GM19463 (cell line): Measurements from ENCODE around the gene OR1D5.
"Not testable (repeated sequence)": the region's sequence is repeated elsewhere in the genome, so short reads cannot be mapped to it uniquely, and the experiment has no call there.

Source experiments
- ATAC-seq: cut with Tn5 transposase; IDR thresholded peaks from one replicate; pipeline ENCODE4 v1.9.1; 2021; ENCODE audit warnings: mild to moderate bottlenecking, moderate library complexity; ENCODE audit not compliant: unreplicated experiment

OR1D5 gene, protein sequence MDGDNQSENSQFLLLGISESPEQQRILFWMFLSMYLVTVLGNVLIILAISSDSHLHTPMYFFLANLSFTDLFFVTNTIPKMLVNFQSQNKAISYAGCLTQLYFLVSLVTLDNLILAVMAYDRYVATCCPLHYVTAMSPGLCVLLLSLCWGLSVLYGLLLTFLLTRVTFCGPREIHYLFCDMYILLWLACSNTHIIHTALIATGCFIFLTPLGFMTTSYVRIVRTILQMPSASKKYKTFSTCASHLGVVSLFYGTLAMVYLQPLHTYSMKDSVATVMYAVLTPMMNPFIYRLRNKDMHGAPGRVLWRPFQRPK

DNA sequence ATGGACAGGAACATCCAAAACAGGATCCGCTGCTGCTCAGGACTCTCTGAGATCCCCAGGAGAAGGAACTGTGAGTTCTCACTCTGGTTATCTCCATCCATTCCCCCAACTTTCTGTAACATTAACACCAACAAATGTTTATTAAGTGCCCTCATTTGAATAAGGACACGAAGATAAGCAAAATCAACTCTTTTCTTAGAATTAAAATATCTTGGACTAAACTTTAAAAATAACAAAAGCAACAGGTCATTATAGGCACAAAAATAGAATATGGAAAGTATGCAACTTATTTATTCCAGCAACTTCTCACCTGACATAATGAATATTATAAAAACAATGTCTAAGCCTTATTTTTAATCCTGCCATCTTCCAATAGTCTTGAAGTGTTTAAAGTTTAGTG is at the start of gene OR1D5:
Gene OR1D5 (minus strand): TSS at position 101 of the 400 bp plus-strand sequence. CDS start 0 bp downstream, at position 101.
- ATAC-seq = not testable (repeated sequence)

DNA sequence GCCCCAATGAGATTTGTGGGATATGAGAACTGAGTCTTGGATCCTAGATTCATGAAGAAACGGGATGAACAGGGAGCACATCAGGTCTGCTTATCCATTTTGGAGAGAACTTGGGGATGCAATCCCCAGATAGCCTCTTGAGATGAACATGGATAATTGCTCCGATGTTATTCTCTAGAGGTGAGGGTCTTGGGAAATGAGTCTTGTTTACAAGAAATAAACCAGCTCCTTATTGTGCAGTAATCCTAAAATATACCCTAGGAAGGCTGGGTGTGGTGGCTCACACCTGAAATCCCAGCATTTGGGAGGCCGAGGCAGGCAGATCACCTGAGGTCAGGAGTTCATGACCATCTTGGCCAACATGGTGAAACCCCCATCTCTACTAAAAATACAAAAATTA is 40.9 kb upstream of the OR1D5 start, which contains the start of gene OR1D2:
Gene OR1D2 (minus strand): TSS at position 101 of the 400 bp plus-strand sequence. CDS start 11,426 bp downstream, outside the sequence.
- ATAC-seq = no peak

DNA sequence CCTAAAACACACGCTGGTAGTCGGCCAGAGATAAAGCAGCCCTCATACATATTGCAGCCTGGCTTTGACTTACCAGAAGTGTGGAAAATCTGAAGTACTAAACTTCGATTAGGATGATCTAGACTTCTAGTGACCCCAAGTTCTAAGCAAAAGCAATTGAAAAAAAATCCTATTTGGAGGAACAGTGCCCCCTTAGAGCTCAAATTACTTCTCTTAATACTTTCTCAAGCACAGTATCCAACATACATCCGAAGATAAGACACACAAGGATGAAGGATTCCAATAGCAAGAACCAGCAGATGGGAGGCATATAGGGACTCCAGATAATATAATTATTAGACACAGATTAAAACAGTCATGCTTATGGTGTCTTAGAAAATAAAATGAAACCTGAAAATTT is 10.4 kb upstream of the OR1D5 start:
- ATAC-seq = not testable (repeated sequence)

DNA sequence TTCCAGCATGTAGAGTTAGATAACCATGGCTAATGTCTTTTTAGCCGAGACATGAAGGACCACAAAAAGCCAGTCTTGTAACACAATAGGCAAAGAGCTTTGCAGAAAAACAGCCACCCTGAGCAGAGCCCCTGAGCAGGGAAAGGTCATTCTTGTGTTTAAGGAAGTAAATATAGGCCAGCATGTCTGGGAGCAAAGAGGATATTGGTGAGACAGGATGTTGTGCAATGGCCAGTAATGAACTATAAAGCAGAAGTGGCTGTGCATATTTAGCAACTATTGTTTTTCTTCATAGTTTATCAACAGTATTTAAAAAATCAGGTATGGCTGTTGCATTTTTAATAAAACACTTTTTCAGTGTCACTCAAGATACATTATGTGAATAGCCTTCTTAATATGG is 1.8 kb upstream of the OR1D5 start:
- ATAC-seq = not testable (repeated sequence)

DNA sequence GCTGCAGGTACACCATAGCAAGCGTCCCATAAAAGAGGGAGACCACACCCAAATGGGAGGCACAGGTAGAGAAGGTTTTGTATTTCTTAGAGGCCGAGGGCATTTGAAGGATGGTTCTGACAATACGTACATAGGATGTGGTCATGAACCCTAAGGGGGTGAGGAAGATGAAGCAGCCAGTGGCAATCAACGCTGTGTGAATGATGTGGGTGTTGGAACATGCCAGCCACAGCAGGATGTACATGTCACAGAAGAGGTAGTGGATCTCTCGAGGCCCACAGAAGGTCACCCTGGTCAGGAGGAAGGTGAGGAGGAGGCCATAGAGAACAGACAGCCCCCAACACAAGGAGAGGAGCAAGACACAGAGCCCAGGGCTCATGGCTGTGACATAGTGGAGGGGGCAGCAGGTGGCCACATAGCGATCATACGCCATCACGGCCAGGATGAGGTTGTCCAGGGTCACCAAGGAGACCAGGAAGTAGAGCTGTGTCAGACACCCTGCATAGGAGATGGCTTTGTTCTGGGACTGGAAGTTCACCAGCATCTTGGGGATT is 506 bp downstream of the OR1D5 start:
- ATAC-seq = not testable (repeated sequence)

DNA sequence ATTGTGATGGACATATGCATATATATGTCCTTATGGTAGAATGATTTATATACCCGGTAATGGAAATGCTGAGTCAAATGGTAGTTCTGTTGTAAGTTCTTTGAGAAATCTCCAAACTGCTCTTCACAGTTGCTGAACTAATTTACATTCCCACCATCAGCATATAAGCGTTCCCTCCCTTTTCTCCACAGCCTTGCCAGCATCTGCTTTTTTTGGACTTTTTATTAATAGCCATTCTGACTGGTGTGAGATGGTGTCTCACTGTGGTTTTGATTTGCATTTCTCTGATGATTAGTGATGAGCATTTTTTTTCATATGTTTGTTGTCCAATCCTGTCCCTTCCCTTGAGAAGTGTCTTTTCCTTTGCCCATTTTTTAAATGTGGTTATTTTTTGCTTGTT is 8.5 kb downstream of the OR1D5 start:
- ATAC-seq = not testable (repeated sequence)

DNA sequence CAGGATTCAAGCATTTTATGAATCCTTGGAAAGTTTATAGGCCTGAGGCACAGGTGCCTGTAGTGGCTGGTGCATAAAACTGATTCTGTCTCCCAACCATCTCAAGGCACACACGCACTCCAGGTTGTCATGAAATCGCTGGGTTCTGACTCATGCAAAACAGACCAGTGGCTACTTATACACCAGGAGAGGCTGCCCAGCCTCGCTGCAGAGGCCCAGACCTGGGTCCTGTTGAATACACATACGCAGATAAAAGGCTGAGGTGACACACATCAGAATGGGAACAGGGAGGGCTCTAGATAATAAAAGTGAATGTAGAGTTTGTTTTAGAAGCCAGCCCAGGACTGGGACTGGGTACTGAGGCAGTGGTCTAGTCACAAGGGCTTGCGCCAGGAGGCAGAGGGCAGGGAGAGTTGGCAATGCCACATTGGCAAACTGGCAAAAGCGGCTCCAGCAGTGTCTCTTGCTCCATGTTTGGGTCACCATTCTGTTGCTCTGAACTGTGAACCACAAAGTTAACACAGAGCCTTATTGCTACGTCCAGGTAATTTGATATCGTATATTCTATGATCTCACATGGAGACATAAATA is 13.6 kb downstream of the OR1D5 start:
- ATAC-seq = no peak

DNA sequence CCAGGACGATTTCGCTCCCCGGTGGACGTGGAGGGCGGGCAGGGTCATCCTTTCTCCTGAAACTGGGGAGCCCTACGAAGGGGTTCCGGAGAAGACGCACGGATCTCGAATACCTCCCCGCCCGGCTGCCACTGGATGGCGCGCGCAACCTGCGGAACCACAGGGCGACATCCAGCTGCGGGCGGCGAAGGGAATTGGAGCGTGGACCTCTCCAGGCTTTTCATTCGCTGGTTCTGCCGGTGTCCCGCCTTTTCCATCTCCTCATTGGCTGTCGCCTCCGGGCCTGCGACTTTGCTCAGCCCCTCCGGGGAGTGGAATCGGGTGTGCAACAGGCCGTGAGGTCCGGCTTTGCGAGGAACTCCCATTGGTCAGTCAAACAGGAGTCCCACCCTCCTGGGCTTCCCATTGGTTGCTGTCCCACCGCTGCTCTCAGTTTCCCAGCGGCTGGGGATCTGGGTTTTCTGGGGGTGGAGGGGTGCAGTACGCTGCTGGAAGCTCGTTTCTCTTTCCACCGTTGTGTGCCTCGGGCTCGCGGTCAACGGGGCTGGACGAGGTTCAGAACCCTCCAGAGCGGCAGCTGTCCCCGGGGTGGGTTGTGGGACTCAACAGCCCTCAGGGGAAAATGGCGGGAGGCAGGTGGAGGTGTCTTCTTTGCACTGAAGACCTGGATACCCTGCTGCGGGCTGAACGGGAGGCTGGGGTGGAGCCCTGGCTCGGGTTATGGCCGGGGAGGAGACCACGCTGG is 14.5 kb downstream of the OR1D5 start:
- ATAC-seq = peak; percentile 87

DNA sequence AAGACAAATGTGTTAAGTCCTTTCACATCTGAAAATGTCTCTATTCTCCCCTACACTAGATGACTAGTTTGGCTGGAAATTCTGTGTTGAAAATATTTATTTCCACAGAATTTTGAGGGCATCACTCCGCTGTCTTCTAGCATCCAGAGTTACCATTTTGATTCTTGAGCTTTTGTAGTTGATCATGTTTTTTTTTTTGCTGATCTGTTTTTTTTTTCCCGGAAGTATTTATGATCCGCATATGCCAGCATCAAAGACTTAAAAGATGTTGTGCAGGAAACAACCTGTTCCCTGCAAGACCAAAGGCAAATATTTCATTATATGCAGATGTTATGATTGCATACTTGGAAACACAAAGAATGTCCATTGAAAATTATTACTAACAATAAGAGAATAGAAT is 16.7 kb downstream of the OR1D5 start:
- ATAC-seq = no peak

DNA sequence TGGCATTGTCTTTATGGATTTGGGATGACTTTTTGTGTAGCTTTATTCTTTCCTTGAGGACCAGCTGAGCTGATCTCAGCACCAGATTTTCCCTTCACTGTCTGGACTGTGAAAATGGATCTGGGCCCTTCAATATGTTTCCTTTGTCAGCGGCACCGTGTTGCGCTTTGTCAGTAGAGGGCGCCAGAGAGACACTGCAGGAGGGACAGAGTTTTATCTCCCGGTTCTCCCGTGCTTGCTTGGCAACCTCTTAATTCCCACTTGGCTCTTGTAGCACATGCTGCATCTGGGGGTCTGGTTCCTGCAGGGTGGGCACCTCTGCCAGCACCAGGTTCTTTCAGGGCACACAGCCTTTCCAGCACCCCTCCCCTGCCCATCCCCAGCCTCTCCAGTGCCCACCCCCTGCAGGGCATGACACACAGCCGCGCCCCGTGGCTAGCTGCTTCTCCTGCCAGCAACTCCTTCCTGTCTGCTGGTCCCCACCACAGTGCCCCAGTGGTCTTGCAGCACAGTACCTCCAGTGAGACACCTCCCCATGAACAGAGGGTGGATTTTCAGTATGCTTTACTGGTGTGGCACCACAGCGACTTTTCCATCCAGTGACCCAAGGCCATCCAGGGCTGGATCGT is 19.6 kb downstream of the OR1D5 start:
- ATAC-seq = no peak

DNA sequence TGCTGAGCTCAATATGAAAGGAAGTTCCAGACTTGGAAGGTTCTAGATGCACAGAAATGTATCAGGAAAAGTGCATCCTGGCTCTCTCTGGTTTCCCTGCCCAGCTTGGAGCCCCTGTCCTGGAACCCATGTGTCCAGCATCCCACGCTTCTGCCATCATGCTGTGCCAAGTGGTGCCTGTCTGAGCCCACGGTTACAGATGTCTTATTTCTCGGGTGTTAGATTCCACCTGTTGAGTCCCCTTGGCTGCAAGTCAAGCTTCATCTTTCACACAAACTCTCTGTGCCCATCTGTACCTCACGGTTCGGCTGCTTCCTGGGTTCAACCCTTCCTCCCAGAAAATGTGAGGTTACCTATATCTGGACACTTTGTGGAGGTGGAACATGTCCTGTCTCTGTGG is 22.5 kb downstream of the OR1D5 start:
- no peak for ATAC-seq

DNA sequence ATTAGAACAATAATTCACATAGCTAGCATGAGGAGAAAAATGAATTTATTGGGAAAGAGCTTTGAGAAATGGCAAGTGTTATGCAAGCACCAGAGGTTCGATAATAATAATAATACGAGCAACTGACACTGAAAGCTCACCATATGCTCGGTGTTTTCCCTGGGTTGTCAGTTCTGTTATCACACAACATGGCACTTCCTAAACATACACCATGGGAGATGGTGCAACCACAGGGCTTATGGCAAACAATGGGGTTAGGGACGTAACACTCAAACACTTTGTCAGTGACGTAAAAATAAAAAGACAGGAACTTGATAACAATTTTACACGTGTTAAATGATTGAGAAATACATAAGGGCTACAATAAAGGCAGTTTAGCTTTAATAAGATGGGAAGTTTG is 23.7 kb downstream of the OR1D5 start:
- no peak for ATAC-seq

DNA sequence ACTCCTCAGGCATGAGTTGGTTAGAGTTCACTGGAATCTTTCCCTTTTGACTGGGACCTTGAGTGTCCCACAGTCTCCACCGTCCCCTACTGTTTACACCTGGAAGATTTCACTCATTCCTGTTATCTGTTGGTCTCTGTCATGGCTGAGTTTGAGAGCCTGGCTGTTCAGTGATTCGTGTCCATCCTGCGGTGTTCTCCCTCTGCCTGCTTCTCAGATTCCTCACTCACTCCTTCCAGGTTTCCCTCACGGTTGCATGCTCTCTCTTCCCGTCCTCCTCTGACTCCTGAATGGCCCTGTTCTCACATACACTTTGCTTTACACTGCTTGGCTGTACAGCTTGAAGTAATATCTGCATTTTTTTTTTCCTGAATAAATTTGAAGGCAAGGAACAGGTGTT is 24.5 kb downstream of the OR1D5 start:
- no peak for ATAC-seq

DNA sequence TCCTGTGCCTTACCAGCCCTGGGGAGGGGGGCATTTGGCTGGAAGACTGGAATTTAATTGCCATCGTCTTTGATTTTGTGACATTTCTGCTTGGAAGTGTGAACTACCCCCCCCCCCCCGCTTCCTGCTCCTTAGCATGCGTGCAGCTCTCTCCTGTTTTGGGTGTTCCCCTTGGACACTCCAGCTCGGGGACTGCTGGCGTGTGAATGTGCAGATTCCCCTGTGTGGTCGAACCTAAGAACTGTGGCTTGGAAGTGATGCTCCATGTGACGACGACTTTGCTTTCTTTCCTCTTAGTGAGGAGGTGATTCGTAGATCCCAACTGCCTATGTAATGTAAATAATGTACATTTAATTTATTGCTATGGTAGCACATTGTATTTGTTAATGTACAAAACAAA is 26.1 kb downstream of the OR1D5 start:
- ATAC-seq = no peak

DNA sequence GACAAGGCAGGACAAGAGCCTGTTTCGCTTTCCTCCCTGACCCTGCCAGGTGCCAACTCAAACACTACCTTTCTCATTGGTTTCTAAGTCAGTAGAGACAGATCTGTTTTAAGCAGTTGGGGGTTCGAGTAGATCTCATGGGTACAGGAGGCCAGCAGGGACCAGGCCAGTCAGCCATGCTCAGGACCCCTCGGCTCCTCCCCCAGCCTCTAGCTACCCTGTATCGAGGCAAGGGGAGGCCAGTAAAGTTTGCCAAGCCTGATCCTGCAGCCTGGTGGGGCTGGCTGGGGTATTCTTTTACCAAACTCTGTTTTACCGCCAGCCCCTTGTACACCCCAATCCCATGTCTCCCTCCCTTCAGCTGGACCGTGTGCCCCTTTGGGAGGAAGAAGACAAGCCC is 26.6 kb downstream of the OR1D5 start:
- ATAC-seq = no peak

DNA sequence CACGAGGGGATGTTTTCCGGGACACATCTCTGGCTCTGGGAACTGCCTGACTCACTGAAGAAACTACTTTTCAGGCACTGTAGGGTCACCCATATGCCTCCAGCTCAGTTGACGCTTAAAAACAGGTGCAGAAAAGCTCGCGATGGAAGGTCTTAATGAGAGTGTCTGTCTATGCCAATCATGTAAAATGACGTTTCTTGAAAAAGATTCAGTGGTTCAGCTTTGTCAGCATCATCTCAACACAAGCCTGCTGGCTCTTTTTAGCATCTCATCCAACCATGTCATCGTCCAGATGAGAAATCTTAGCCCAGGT is 27.5 kb downstream of the OR1D5 start:
- ATAC-seq = no peak

DNA sequence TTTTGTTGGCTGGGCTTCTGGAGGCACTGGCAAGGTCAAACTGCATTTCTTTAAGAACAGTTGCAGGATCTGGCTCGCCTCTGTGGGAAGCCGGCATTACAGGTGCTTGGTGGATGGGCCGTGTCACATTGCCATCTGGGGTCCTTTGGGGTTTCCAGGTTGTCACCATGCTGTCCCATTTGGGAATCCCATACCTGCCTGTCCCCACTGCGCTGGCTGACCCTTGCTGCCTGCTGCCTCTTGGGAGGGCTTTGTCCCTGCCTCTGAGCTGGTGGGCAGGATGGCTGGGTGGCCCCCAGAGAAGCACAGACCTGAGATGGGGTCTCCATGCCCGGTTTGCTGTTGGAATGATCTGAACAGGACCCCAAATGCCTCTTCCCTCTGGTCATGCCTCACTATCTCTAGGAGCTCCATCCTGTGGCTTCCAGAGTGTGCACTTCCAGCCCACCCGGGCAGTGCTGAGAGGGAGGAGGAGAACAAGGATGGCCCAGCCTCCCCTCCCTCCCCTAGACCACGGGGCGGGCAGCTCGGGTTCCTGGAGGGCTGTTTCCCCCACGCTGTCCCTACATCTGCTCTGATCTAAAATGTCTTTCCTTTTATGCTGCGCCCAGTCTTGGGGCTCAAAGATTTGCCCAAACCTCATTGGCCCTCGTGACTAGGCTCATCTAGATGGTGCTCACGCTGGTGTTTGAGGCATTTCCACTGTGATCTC is 28.0 kb downstream of the OR1D5 start:
- ATAC-seq = no peak

DNA sequence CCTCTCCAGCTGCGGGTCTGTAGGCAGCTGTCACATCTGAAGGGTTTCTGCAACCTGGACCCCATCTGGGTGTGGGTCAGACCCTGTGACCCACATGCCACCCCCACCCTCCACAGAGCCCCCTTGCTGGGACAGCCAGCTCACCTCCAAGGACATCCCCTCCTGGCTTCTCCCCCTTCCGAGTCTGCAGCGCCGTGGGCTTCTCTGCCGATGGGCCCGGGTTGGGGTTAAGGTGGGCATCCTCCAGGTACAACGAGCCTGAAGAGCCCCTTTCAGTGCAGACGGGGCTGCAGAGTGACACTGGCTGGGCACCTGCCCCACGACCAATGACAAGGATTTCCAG is 28.9 kb downstream of the OR1D5 start:
- ATAC-seq = no peak

DNA sequence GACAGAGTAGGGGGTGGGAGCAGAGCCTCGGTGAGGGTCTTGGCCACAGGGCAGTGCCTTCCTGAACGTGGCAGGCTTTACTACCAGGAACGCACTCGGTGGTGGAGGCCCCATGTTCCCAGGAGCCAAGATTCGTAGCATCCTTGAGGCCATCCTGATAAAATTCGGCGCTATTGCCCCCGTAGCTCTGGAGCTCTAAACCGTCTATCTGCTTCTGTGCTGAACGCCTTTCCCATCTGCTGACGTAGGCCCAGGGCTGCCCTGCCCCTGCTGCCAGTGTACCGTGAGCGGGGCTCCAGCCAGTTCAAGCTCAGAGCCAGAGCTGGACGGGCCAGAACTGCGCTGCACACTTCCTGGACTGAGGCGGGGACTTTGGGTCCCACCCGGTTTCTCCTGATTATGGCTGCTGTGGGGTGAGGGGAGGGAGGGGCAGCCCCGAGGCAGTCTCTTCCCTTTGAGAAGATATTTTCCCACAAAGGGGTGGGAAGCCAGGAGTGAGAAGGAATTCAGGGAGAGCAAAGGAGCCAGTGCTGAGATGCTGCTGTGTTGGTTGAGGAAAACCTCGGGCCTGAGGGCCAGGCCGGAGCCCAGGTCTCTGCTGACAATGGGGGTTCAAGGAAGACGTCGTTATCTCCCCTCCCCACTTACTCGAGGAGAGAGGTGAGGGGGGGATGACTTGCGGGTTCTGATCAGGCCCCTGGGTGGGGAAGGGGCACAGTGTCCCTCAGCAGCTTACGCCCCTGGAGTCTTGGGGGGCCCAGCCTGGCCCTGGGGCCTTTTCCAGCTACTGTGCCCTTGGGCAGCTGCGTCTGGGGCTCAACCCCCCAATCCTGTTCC is 29.4 kb downstream of the OR1D5 start:
- no peak for ATAC-seq

DNA sequence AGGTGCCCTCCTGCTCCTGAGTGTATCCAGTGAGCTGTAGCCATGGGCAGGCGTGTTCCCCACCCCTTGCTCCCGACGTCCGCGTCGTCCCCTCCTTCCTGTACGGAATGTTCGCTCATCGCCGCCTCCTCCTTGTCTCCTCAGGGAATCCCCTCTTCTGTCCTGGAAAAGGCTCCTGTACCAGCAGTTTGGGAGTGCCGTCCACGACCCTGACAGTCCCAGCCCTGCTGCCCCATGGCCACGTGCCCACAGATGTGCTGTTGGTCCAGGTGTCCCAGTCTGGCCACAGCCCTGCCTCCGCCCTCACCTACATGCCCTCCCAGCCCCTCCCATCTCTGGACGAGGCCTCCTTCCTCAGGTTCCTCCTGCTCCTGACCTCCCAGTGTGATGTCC is 30.2 kb downstream of the OR1D5 start:
- ATAC-seq = no peak
